Measurements from ENCODE around the gene MX1. TPM values are rescaled to one million over a fixed set of nuclear protein-coding genes. Genes with fewer than 3 reads are reported as not detected.

The MX1 gene
- total and polyA plus RNA-seq, 2 of the 13 experiments (the other 11 are each of a cell fraction or from before 2014, with no cell fraction given) = 2.6 to 5.8 TPM

- H3K36me3 ChIP-seq (replicated peaks in 1 of 2; ENCODE audit: control insufficient read depth in 1 of 2, insufficient read depth in 2 of 2, low read length in 2 of 2) = no peaks in the 10 kb centered on the region
- H3K27ac ChIP-seq (ENCODE audit: extremely low read length, insufficient read depth, low read length) = no peak overlapping the region
- H3K4me2 ChIP-seq (ENCODE audit: low read depth, low read length) = no peak overlapping the region
- ChIA-PET POLR2A (no interaction called here), CTCF (ENCODE audit: low intra/inter-chr PET ratio, low total read pairs) (no interaction called here)
- H3K9me3 ChIP-seq (ENCODE audit: low read length) = peaks cover 8% of the 10 kb centered on the region
- no peak overlapping the region for H3K9ac ChIP-seq (ENCODE audit: insufficient read depth, low read depth, low read length)
- in situ Hi-C loops (cut with HindIII; ENCODE audit: extremely low pct_ligation_motif_present, low pct_unique_long_range_greater_than_20kb) = no loop called here
- FAIRE-seq (no peak), ATAC-seq (no peak), DNase-seq (ENCODE audit: low spot score) (no peak)
- 75% methylated on average over 2 of the region's 2 CpGs for WGBS (ENCODE audit: low lambda C conversion rate)
- no peaks in the 10 kb centered on the region for H3K27me3 ChIP-seq (ENCODE audit: control insufficient read depth in 1 of 2, insufficient read depth in 2 of 2, low read length in 2 of 2)
- H2AFZ ChIP-seq (ENCODE audit: low read length) = no peak overlapping the region
- TF ChIP-seq SRSF1 (optimal IDR thresholded peaks at IDR 0.05; ENCODE audit: low read depth, low read length) = no peak
- TF ChIP-seq ZNF530 (CRISPR knock-in tag; IDR thresholded peaks at IDR 0.05; ENCODE audit: low read depth) = no peak
- TF ChIP-seq CHCHD3 (CRISPR knock-in tag; IDR thresholded peaks at IDR 0.05) = no peak
- TF ChIP-seq REXO4 (CRISPR knock-in tag; IDR thresholded peaks at IDR 0.05; ENCODE audit: borderline replicate concordance) = no peak
- no peak for TF ChIP-seq RAD21 (CRISPR knock-in tag; IDR thresholded peaks at IDR 0.05)
- no peak for TF ChIP-seq ZBTB1 (CRISPR knock-in tag; IDR thresholded peaks at IDR 0.05; ENCODE audit: borderline replicate concordance)
- TF ChIP-seq CCAR2 (optimal IDR thresholded peaks at IDR 0.05; ENCODE audit: low read depth, low read length) = no peak
- TF ChIP-seq PHF20 (CRISPR knock-in tag; IDR thresholded peaks at IDR 0.05) = no peak
- TF ChIP-seq ZNF800 (CRISPR knock-in tag; IDR thresholded peaks at IDR 0.05) = no peak
- TF ChIP-seq MXD4 (CRISPR knock-in tag; IDR thresholded peaks at IDR 0.05) = no peak
- no peak for TF ChIP-seq HHEX (CRISPR knock-in tag; IDR thresholded peaks at IDR 0.05)
- no peak for TF ChIP-seq SOX6 (IDR thresholded peaks at IDR 0.05)
- no peak for TF ChIP-seq SOX6 (CRISPR knock-in tag; IDR thresholded peaks at IDR 0.05)
- TF ChIP-seq KDM6A (CRISPR knock-in tag; IDR thresholded peaks at IDR 0.05; ENCODE audit: low read depth) = no peak
- TF ChIP-seq ZZZ3 (CRISPR knock-in tag; IDR thresholded peaks at IDR 0.05; ENCODE audit: borderline replicate concordance) = no peak
- no TSS peak for BruUV-seq (replicated peaks)
- no peaks in the 10 kb centered on the region for H3K4me1 ChIP-seq (ENCODE audit: insufficient read depth, low read length)
- H4K20me1 ChIP-seq (ENCODE audit: insufficient read depth, low read length) = no peaks in the 10 kb centered on the region
- no peaks in the 10 kb centered on the region for H3K79me2 ChIP-seq (ENCODE audit: insufficient read depth, low read length)
- intact Hi-C loops (cut with micrococcal nuclease; ENCODE audit: unreplicated experiment) = no loop called here
- no peak overlapping the region for H3K4me3 ChIP-seq (replicated peaks in 1 of 3; ENCODE audit: insufficient read depth in 1 of 3, low read depth in 2 of 3, low read length in 3 of 3)
Measured at GRCh38 chr21:41433566-41433965, 7.5 kb downstream of the MX1 start.

Data from HepG2 (cell line).